WTC11 (cell line): ENCODE results near the gene CHD9. TPM values are rescaled to one million over a fixed set of nuclear protein-coding genes. Genes with fewer than 3 reads are reported as not detected.

Experiments
- ATAC-seq: fragments of 200-7000 bp; cut with Tn5 transposase; 2 replicates; pipeline ENCODE4 v1.10.0; 2021; ENCODE audit warnings: mild to moderate bottlenecking, moderate library complexity
- CTCF ChIA-PET: fragments of 300-600 bp; sonication (Branson Sonifier 250); formaldehyde crosslinking; loops from one replicate; lab custom pipeline; 2021; ENCODE audit warnings: antibody characterized with exemption; lab: Charles Lee
- POLR2A ChIA-PET: fragments of 350-600 bp; sonication (Branson Sonifier 250); formaldehyde crosslinking; loops from one replicate; lab custom pipeline; 2021; ENCODE audit warnings: antibody characterized with exemption; lab: Charles Lee
- DNase-seq: peaks from one replicate; pipeline ENCODE4 v3.0.0; 2021; ENCODE audit warnings: low spot score
- H3K27ac Mint-ChIP-seq: 2 replicates; pipeline ENCODE4 v1.8.0; 2021; ENCODE audit warnings: mixed read lengths
- H3K27me3 Mint-ChIP-seq: 2 replicates; pipeline ENCODE4 v1.8.0; 2021; ENCODE audit warnings: low read depth, mild to moderate bottlenecking, moderate library complexity, mixed read lengths
- H3K36me3 Mint-ChIP-seq: 2 replicates; pipeline ENCODE4 v1.8.0; 2021; ENCODE audit warnings: mixed read lengths
- H3K4me1 Mint-ChIP-seq: 2 replicates; pipeline ENCODE4 v1.8.0; 2022; ENCODE audit warnings: mixed read lengths
- H3K4me3 Mint-ChIP-seq: 2 replicates; pipeline ENCODE4 v1.8.0; 2021; ENCODE audit warnings: mild to moderate bottlenecking, moderate library complexity, mixed read lengths
- H3K9me3 Mint-ChIP-seq: 2 replicates; pipeline ENCODE4 v1.8.0; 2021; ENCODE audit warnings: mixed read lengths
- ATF1 ChIP-seq: sonication (generic); formaldehyde crosslinking; IDR thresholded peaks from 2 replicates; pipeline ENCODE4 v1.8.1; 2023; ENCODE audit warnings: mild to moderate bottlenecking, moderate library complexity, missing genetic modification reagents
- CBFB ChIP-seq: sonication (generic); formaldehyde crosslinking; IDR thresholded peaks from 2 replicates; pipeline ENCODE4 v1.8.1; 2022; ENCODE audit warnings: mild to moderate bottlenecking, low read depth, missing genetic modification reagents
- HMGA2 ChIP-seq: fragments of 250-450 bp; sonication (Bioruptor Pico); IDR thresholded peaks from 2 replicates; pipeline ENCODE4 v1.4.0; 2021; ENCODE audit warnings: mild to moderate bottlenecking, moderate library complexity
- SOX15 ChIP-seq: fragments of 250-450 bp; sonication (Bioruptor Pico); IDR thresholded peaks from 2 replicates; pipeline ENCODE4 v1.9.0; 2021; ENCODE audit warnings: mild to moderate bottlenecking
- ZNF396 ChIP-seq: fragments of 250-450 bp; sonication (Bioruptor Pico); IDR thresholded peaks from 2 replicates; pipeline ENCODE4 v1.8.0; 2021; ENCODE audit warnings: mild to moderate bottlenecking, moderate library complexity, borderline replicate concordance
- ZNF416 ChIP-seq: fragments of 250-450 bp; sonication (Bioruptor Pico); IDR thresholded peaks from 2 replicates; pipeline ENCODE4 v1.9.0; 2021; ENCODE audit warnings: mild to moderate bottlenecking, inconsistent platforms
- ZNF532 ChIP-seq: fragments of 250-450 bp; sonication (Bioruptor Pico); IDR thresholded peaks from 2 replicates; pipeline ENCODE4 v1.9.0; 2021; ENCODE audit warnings: mild to moderate bottlenecking, borderline replicate concordance
- total RNA-seq: library from RNA; stranded (reverse); gene quantifications from 3 replicates; pipeline ENCODE4 v1.2.3, GENCODE V29; 2021
- TF ChIP-seq, protein P1 (sequence below): fragments of 250-450 bp; sonication (Bioruptor Pico); IDR thresholded peaks from 2 replicates; pipeline ENCODE4 v1.9.0; 2021; ENCODE audit warnings: mild to moderate bottlenecking
- TF ChIP-seq, protein P2 (sequence below): sonication (generic); formaldehyde crosslinking; IDR thresholded peaks from 2 replicates; pipeline ENCODE4 v1.8.1; 2022; ENCODE audit warnings: mild to moderate bottlenecking, moderate library complexity, missing genetic modification reagents
- TF ChIP-seq, protein P3 (sequence below): sonication (generic); formaldehyde crosslinking; IDR thresholded peaks from 2 replicates; pipeline ENCODE4 v1.8.1; 2023; ENCODE audit warnings: mild to moderate bottlenecking, missing genetic modification reagents, moderate library complexity
- TF ChIP-seq, protein P4 (sequence below): fragments of 200-600 bp; IDR thresholded peaks from 2 replicates; pipeline ENCODE4 v1.8.0; 2022; ENCODE audit warnings: antibody characterized with exemption
- TF ChIP-seq, protein P5 (sequence below): sonication (generic); formaldehyde crosslinking; conservative IDR thresholded peaks from 2 replicates; pipeline ENCODE4 v1.8.1; 2023; ENCODE audit warnings: mild to moderate bottlenecking, low read depth, missing genetic modification reagents, moderate library complexity
- TF ChIP-seq, protein P6 (sequence below): fragments of 250-450 bp; sonication (Bioruptor Pico); IDR thresholded peaks from 2 replicates; pipeline ENCODE4 v2.1.2; 2022; ENCODE audit warnings: mild to moderate bottlenecking, moderate library complexity
- TF ChIP-seq, protein P7 (sequence below): sonication (generic); formaldehyde crosslinking; IDR thresholded peaks from 2 replicates; pipeline ENCODE4 v1.8.0; 2022; ENCODE audit warnings: mild to moderate bottlenecking, missing genetic modification reagents

The CHD9 gene
- total RNA-seq, 1 experiment from 2014 or later, result 31.3 TPM

- TF ChIP-seq ZNF532 (CRISPR knock-in tag) (no peak), ZNF416 (CRISPR knock-in tag) (no peak), ATF1 (CRISPR knock-in tag) (no peak)
- TF ChIP-seq, protein P1, sequence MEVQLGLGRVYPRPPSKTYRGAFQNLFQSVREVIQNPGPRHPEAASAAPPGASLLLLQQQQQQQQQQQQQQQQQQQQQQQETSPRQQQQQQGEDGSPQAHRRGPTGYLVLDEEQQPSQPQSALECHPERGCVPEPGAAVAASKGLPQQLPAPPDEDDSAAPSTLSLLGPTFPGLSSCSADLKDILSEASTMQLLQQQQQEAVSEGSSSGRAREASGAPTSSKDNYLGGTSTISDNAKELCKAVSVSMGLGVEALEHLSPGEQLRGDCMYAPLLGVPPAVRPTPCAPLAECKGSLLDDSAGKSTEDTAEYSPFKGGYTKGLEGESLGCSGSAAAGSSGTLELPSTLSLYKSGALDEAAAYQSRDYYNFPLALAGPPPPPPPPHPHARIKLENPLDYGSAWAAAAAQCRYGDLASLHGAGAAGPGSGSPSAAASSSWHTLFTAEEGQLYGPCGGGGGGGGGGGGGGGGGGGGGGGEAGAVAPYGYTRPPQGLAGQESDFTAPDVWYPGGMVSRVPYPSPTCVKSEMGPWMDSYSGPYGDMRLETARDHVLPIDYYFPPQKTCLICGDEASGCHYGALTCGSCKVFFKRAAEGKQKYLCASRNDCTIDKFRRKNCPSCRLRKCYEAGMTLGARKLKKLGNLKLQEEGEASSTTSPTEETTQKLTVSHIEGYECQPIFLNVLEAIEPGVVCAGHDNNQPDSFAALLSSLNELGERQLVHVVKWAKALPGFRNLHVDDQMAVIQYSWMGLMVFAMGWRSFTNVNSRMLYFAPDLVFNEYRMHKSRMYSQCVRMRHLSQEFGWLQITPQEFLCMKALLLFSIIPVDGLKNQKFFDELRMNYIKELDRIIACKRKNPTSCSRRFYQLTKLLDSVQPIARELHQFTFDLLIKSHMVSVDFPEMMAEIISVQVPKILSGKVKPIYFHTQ (CRISPR knock-in tag), result no peak
Observed at GRCh38 chr16:53094013-53094630, 39.3 kb downstream of the CHD9 start (continued).

- TF ChIP-seq, protein P2, sequence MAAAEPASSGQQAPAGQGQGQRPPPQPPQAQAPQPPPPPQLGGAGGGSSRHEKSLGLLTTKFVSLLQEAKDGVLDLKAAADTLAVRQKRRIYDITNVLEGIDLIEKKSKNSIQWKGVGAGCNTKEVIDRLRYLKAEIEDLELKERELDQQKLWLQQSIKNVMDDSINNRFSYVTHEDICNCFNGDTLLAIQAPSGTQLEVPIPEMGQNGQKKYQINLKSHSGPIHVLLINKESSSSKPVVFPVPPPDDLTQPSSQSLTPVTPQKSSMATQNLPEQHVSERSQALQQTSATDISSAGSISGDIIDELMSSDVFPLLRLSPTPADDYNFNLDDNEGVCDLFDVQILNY (CRISPR knock-in tag), result no peak
- TF ChIP-seq, protein P3, sequence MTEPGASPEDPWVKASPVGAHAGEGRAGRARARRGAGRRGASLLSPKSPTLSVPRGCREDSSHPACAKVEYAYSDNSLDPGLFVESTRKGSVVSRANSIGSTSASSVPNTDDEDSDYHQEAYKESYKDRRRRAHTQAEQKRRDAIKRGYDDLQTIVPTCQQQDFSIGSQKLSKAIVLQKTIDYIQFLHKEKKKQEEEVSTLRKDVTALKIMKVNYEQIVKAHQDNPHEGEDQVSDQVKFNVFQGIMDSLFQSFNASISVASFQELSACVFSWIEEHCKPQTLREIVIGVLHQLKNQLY (CRISPR knock-in tag), result no peak
- no peak for TF ChIP-seq CBFB (CRISPR knock-in tag)
- TF ChIP-seq, protein P4, sequence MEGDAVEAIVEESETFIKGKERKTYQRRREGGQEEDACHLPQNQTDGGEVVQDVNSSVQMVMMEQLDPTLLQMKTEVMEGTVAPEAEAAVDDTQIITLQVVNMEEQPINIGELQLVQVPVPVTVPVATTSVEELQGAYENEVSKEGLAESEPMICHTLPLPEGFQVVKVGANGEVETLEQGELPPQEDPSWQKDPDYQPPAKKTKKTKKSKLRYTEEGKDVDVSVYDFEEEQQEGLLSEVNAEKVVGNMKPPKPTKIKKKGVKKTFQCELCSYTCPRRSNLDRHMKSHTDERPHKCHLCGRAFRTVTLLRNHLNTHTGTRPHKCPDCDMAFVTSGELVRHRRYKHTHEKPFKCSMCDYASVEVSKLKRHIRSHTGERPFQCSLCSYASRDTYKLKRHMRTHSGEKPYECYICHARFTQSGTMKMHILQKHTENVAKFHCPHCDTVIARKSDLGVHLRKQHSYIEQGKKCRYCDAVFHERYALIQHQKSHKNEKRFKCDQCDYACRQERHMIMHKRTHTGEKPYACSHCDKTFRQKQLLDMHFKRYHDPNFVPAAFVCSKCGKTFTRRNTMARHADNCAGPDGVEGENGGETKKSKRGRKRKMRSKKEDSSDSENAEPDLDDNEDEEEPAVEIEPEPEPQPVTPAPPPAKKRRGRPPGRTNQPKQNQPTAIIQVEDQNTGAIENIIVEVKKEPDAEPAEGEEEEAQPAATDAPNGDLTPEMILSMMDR, result no peak
- TF ChIP-seq, protein P5, sequence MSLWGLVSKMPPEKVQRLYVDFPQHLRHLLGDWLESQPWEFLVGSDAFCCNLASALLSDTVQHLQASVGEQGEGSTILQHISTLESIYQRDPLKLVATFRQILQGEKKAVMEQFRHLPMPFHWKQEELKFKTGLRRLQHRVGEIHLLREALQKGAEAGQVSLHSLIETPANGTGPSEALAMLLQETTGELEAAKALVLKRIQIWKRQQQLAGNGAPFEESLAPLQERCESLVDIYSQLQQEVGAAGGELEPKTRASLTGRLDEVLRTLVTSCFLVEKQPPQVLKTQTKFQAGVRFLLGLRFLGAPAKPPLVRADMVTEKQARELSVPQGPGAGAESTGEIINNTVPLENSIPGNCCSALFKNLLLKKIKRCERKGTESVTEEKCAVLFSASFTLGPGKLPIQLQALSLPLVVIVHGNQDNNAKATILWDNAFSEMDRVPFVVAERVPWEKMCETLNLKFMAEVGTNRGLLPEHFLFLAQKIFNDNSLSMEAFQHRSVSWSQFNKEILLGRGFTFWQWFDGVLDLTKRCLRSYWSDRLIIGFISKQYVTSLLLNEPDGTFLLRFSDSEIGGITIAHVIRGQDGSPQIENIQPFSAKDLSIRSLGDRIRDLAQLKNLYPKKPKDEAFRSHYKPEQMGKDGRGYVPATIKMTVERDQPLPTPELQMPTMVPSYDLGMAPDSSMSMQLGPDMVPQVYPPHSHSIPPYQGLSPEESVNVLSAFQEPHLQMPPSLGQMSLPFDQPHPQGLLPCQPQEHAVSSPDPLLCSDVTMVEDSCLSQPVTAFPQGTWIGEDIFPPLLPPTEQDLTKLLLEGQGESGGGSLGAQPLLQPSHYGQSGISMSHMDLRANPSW (CRISPR knock-in tag), result no peak
- TF ChIP-seq, protein P6, sequence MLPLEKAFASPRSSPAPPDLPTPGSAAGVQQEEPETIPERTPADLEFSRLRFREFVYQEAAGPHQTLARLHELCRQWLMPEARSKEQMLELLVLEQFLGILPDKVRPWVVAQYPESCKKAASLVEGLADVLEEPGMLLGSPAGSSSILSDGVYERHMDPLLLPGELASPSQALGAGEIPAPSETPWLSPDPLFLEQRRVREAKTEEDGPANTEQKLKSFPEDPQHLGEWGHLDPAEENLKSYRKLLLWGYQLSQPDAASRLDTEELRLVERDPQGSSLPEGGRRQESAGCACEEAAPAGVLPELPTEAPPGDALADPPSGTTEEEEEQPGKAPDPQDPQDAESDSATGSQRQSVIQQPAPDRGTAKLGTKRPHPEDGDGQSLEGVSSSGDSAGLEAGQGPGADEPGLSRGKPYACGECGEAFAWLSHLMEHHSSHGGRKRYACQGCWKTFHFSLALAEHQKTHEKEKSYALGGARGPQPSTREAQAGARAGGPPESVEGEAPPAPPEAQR (CRISPR knock-in tag), result no peak
- TF ChIP-seq, protein P7, sequence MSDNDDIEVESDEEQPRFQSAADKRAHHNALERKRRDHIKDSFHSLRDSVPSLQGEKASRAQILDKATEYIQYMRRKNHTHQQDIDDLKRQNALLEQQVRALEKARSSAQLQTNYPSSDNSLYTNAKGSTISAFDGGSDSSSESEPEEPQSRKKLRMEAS, result no peak
- TF ChIP-seq HMGA2 (CRISPR knock-in tag), result no peak
- no peak for TF ChIP-seq ZNF396 (CRISPR knock-in tag)
- no peak for TF ChIP-seq SOX15
- CTCF ChIA-PET, result interaction anchor here (1.2 to 3.4 kb wide), 2 partner anchors 32 to 42 kb away, joined by 3 to 20 read pairs; partner anchors contain the start of gene CHD9
- ATAC-seq, result no peak
- H3K27me3 Mint-ChIP-seq, result no peaks in the 10 kb centered on the region
- H3K27ac Mint-ChIP-seq, result peak overlapping the region; percentile 78
- DNase-seq, result no peak
- H3K9me3 Mint-ChIP-seq, result no peaks in the 10 kb centered on the region
- POLR2A ChIA-PET, result no interaction called here
- H3K4me1 Mint-ChIP-seq, result peaks cover 58% of the 10 kb centered on the region
- no peak overlapping the region; the same call in 1 of the 2 replicates for H3K4me3 Mint-ChIP-seq
- H3K36me3 Mint-ChIP-seq, result peaks cover 3% of the 10 kb centered on the region; the same call in 1 of the 2 replicates
Observed at GRCh38 chr16:53097190-53097589, 42.4 kb downstream of the CHD9 start.
